RWPE2 (cell line): ENCODE measurements around the gene WASF3.

ENCODE experiments used
- ATAC-seq: fragments of 200-7000 bp; cut with Tn5 transposase; 3 replicates; pipeline ENCODE4 v1.9.1; 2021; ENCODE audit warnings: low read depth
- DNase-seq: peaks from one replicate; pipeline ENCODE4 v3.0.0-alpha.2; 2020; ENCODE audit warnings: low spot score
- H3K27ac ChIP-seq: fragments of 450-650 bp; 2 replicates; pipeline ENCODE4 v1.5.1; 2017; ENCODE audit warnings: mild to moderate bottlenecking; ENCODE audit not compliant: poor library complexity, severe bottlenecking
- H3K27me3 ChIP-seq: fragments of 250-450 bp; sonication (Bioruptor Pico); 2 replicates; pipeline ENCODE4 v1.5.1; 2021; ENCODE audit warnings: mild to moderate bottlenecking, moderate library complexity; ENCODE audit not compliant: insufficient read depth, poor library complexity, severe bottlenecking
- H3K36me3 ChIP-seq: fragments of 250-450 bp; sonication (Bioruptor Pico); 2 replicates; pipeline ENCODE4 v1.5.1; 2020; ENCODE audit warnings: low read depth, mild to moderate bottlenecking, moderate library complexity
- H3K4me1 ChIP-seq: fragments of 250-450 bp; sonication (Bioruptor Pico); 2 replicates; pipeline ENCODE4 v1.5.1; 2021; ENCODE audit warnings: mild to moderate bottlenecking, moderate library complexity; ENCODE audit not compliant: insufficient read depth, poor library complexity, severe bottlenecking
- H3K4me3 ChIP-seq: fragments of 250-450 bp; sonication (Bioruptor Pico); 2 replicates; pipeline ENCODE4 v1.5.1; 2021; ENCODE audit warnings: mild to moderate bottlenecking, moderate library complexity; ENCODE audit not compliant: severe bottlenecking
- H3K9me3 ChIP-seq: fragments of 250-450 bp; sonication (Bioruptor Pico); 2 replicates; pipeline ENCODE4 v1.5.1; 2021; ENCODE audit warnings: mild to moderate bottlenecking, moderate library complexity; ENCODE audit not compliant: severe bottlenecking
- CTCF ChIP-seq: fragments of 450-650 bp; IDR thresholded peaks from one replicate; pipeline ENCODE4 v1.5.1; 2017; ENCODE audit warnings: mild to moderate bottlenecking, moderate library complexity; ENCODE audit not compliant: poor library complexity, severe bottlenecking

The WASF3 gene

DNA sequence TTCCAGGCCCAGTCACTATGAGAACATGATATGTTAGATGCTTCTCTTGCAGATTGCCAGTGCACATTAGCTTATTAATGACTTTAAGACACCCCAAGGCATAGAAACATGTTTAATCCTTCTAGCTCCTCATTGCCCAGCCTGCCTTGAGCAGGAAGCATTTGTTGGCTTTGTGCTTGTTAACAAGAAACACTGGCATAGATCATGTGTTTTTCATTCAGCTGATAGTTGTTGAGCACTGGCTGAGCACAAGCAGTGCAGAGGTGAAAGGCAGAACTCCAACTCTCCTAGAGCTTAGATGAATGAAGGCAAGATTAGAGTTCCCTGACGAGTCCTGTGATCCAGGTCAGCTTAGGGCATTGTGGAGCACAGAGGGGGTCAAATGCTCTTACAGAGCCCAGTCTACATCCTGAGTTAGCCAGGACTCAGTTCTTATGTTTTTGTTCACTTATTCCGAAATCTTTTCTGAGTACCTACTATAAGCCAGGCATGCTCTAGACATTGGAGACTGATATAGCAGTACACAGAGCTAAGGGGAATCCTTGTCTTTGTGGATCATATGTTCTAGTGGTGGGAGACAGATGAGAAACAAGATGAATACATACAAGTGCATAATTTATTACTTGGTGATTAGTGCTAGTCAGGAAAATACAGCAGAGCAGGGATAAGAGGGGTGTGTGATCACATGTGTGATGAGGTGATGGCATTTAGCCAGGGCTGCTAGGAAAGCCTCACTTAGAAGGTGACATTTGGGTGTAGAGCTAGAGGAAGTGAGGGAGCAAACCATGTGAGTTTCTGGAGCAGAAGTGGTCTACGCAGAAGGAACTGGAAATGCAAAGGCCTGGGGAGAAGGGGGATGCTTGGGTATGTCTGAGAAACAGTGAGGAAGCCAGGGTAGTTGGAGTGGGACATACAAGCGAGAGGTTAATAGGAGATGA, 101.2 kb downstream of the WASF3 start:
- H3K27ac ChIP-seq: no peak overlapping the region
- H3K9me3 ChIP-seq: no peaks in the 10 kb centered on the region
- DNase-seq (no peak), ATAC-seq (no peak)
- H3K36me3 ChIP-seq: no peaks in the 10 kb centered on the region; the same call in 1 of the 2 replicates
- TF ChIP-seq CTCF: no peak
- no peak overlapping the region for H3K4me3 ChIP-seq
- no peaks in the 10 kb centered on the region for H3K4me1 ChIP-seq
- H3K27me3 ChIP-seq: no peaks in the 10 kb centered on the region

- Histone ChIP-seq H3K27ac (no peak overlapping the region), H3K36me3 (no peaks in the 10 kb centered on the region; the same call in 1 of the 2 replicates), H3K27me3 (no peaks in the 10 kb centered on the region), H3K4me3 (no peak overlapping the region), H3K9me3 (no peaks in the 10 kb centered on the region), H3K4me1 (no peaks in the 10 kb centered on the region)
- no peak for DNase-seq
- no peak for ATAC-seq
- TF ChIP-seq CTCF: no peak
Observed at GRCh38 chr13:26660185-26660584, 102.7 kb downstream of the WASF3 start.

- ATAC-seq (no peak), DNase-seq (no peak)
- TF ChIP-seq CTCF: no peak
- H3K4me1 ChIP-seq: no peaks in the 10 kb centered on the region
- no peak overlapping the region for H3K27ac ChIP-seq
- H3K9me3 ChIP-seq: no peaks in the 10 kb centered on the region
- no peaks in the 10 kb centered on the region for H3K27me3 ChIP-seq
- H3K4me3 ChIP-seq: no peak overlapping the region
- no peaks in the 10 kb centered on the region; the same call in 1 of the 2 replicates for H3K36me3 ChIP-seq
Observed at GRCh38 chr13:26660766-26661165, 103.3 kb downstream of the WASF3 start.

DNA sequence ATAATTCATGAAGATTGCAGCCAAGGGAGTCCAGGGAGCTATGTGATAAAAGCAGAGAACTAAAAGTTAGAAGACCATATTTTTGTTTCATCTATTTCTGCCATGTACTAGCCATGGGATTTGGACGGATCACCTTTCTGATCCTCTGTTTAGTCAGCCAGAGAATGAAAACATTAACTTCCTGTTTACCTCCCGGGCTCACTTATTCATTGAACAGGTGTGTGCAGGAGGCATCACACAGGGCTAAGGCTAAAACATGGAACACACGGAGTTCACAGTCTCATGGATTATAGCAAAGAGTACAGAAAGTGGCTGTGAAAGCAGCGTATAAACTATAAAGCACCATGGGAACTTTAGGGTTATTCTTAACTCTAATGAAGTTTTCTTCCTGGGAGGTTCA, 106.3 kb downstream of the WASF3 start:
- H3K9me3 ChIP-seq: no peaks in the 10 kb centered on the region
- no peak overlapping the region for H3K27ac ChIP-seq
- TF ChIP-seq CTCF: no peak
- H3K4me3 ChIP-seq: no peak overlapping the region
- no peaks in the 10 kb centered on the region for H3K36me3 ChIP-seq
- no peaks in the 10 kb centered on the region for H3K4me1 ChIP-seq
- H3K27me3 ChIP-seq: no peaks in the 10 kb centered on the region
- no peak for DNase-seq
- ATAC-seq: 0 out of 3 replicates have a peak, but pooled peaks have one; percentile 21

GRCh38 chr13:26664286-26664685, 106.8 kb downstream of the WASF3 start:
- DNase-seq: no peak
- TF ChIP-seq CTCF: no peak
- H3K27ac ChIP-seq: no peak overlapping the region

More at GRCh38 chr13:26664286-26664685, 106.8 kb downstream of the WASF3 start:
- H3K36me3 ChIP-seq: no peaks in the 10 kb centered on the region
- H3K9me3 ChIP-seq: no peaks in the 10 kb centered on the region
- no peaks in the 10 kb centered on the region for H3K27me3 ChIP-seq
- ATAC-seq: no peak
- no peak overlapping the region for H3K4me3 ChIP-seq
- no peaks in the 10 kb centered on the region for H3K4me1 ChIP-seq
